Prostate gland (tissue), 2 donors: ENCODE results near the gene F5. TPM values are rescaled to one million over a fixed set of nuclear protein-coding genes. Genes with fewer than 3 reads are reported as not detected.

Experiments
- DNase-seq: peaks from one replicate; pipeline ENCODE4 v3.0.0-alpha.2; 2019; ENCODE audit warnings: low spot score
- H3K27ac ChIP-seq, 2 donors: fragments of 200-600 bp; sonication (generic); 2 replicates each; pipeline ENCODE4 v1.5.1; 2017 to 2019
- H3K27me3 ChIP-seq: fragments of 200-600 bp; sonication (generic); replicated peaks from 2 replicates; pipeline ENCODE4 v1.5.1; 2019; ENCODE audit not compliant: insufficient read depth
- H3K36me3 ChIP-seq, 2 donors: fragments of 200-600 bp; sonication (generic); 1 replicate in 1 of 2; 2 replicates in 1 of 2; pipeline versions ENCODE4 v1.5.1 to v1.8.1; 2017 to 2019
- H3K4me1 ChIP-seq: fragments of 200-600 bp; sonication (generic); replicated peaks from 2 replicates; pipeline ENCODE4 v1.5.1; 2019
- H3K4me3 ChIP-seq, 2 donors: fragments of 200-600 bp; sonication (generic); 2 replicates each; pipeline ENCODE4 v1.5.1; 2017 to 2019
- H3K9me3 ChIP-seq: fragments of 200-600 bp; sonication (generic); 2 replicates; pipeline ENCODE4 v1.5.1; 2017
- POLR2A ChIP-seq: fragments of 450-650 bp; IDR thresholded peaks from one replicate; pipeline ENCODE4 v1.6.1; 2016; ENCODE audit warnings: antibody characterized with exemption, mild to moderate bottlenecking
- POLR2AphosphoS5 ChIP-seq: sonication (generic); formaldehyde crosslinking; IDR thresholded peaks from one replicate; pipeline ENCODE4 v1.6.1; 2017; ENCODE audit warnings: antibody characterized with exemption
- WGBS: methylation state at CpG from one replicate; pipeline ENCODE4 v1.1.5; 2018; 5-methylcytosine and 5-hydroxymethylcytosine counted together
- intact Hi-C: fragments of 100-400 bp; cut with DNase I; formaldehyde crosslinking; loops from one replicate; pipeline ENCODE4 v1.14.2; 2022
- total RNA-seq, 2 donors: library from RNA; depleted of rRNA; stranded (reverse); fragments of >200 nt; gene quantifications; one replicate each; pipeline ENCODE4 v1.1.0, GENCODE V29; 2016
- TF ChIP-seq, protein P1 (sequence below), 4 experiments: fragments of 200-600 bp in 2 of 4; fragments of 450-650 bp in 2 of 4; sonication (generic) in 2 of 4; IDR thresholded peaks; 1 replicate in 3 of 4; 2 replicates in 1 of 4; pipeline ENCODE4 v1.5.1; 2016 to 2019; ENCODE audit warnings: antibody characterized with exemption in 4 of 4, mild to moderate bottlenecking in 2 of 4, moderate library complexity in 2 of 4

F5 gene
- total RNA-seq, 2 donors from 2014 or later = 1.1 to 8.4 TPM

DNA sequence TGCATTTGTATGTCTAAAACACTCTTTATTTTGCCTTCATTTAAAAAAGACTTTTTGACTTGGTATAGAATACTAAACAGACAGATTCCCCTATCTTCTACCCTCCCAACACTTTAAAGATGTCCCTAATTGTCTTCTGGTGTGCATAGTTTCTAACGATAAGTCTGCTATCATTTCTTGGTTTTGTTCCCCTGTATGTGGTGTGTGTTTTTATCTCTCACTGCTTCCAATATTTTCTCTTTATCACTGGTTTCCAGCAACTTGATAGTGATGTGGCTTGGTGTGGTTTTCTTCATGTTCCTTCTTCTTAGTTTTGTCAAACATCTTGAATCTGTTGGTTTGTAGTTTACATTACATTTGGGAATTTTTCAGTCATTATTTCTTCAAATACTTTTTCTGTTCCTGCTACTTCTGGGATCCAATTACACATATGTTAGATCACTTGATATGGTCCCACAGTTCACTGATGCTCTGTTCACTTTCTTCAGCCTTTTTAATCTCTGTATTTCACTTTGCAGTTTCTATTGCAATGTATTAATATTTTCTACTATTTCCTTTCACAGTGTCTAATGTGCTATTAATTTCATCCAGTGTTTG, 23.2 kb downstream of the F5 start:
- 100% methylated on average over 1 of the region's 1 CpG for WGBS
- no peak for DNase-seq
- Histone ChIP-seq H3K36me3 (no peaks in the 10 kb centered on the region), H3K27ac (no peak overlapping the region), H3K27me3 (no peaks in the 10 kb centered on the region), H3K4me1 (no peaks in the 10 kb centered on the region), H3K9me3 (no peaks in the 10 kb centered on the region), H3K4me3 (no peak overlapping the region)
- no peak for TF ChIP-seq POLR2AphosphoS5
- intact Hi-C loops = no loop called here

DNA sequence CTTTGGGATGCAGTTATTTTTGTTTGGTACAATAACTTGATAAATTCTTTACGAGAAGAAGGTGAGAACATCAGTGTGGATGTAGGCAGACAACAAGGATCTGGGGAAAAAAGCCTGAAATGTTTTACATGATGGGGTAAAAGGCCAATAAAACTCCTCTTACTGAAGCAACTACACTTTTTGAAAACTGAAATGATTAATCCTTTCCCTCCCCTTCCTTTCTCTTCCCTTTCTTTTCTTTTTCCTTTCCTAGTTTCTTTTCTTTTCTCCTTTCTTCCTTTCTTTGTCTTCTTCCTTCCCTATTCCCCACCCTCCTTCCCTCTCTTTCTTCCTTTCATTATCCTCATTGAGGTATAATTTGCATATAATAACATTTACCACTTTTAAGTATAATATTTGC, 24.6 kb downstream of the F5 start:
- Histone ChIP-seq H3K27ac (no peak overlapping the region), H3K36me3 (no peaks in the 10 kb centered on the region), H3K4me3 (no peak overlapping the region), H3K27me3 (no peaks in the 10 kb centered on the region), H3K4me1 (no peaks in the 10 kb centered on the region), H3K9me3 (no peaks in the 10 kb centered on the region)
- no peak for DNase-seq
- TF ChIP-seq, protein P1, sequence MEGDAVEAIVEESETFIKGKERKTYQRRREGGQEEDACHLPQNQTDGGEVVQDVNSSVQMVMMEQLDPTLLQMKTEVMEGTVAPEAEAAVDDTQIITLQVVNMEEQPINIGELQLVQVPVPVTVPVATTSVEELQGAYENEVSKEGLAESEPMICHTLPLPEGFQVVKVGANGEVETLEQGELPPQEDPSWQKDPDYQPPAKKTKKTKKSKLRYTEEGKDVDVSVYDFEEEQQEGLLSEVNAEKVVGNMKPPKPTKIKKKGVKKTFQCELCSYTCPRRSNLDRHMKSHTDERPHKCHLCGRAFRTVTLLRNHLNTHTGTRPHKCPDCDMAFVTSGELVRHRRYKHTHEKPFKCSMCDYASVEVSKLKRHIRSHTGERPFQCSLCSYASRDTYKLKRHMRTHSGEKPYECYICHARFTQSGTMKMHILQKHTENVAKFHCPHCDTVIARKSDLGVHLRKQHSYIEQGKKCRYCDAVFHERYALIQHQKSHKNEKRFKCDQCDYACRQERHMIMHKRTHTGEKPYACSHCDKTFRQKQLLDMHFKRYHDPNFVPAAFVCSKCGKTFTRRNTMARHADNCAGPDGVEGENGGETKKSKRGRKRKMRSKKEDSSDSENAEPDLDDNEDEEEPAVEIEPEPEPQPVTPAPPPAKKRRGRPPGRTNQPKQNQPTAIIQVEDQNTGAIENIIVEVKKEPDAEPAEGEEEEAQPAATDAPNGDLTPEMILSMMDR (IDR thresholded peaks at IDR 0.05) = no peak
- TF ChIP-seq POLR2A (no peak), POLR2AphosphoS5 (no peak)
- WGBS = 71% methylated on average over 1 of the region's 1 CpG
- intact Hi-C loops = no loop called here

DNA sequence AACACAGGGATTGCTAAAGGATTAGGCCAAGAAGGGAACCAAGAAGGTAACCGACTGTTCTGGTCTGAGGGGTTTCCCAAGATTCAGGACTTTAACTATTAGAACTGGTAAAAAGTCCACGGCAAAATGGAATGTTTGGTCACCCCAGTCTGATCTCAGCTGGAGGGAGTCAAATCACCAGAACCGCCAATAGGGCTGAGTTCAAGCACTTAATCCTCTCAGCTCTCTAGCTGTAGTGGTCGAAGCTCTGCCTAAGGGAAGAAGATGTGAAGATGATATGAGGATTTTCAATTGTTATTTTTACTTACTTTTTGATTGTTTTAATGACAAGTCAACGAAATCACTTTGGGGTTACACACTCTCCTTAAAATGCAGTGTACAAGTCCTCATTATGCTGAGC, 29.1 kb downstream of the F5 start:
- no peak for TF ChIP-seq POLR2A
- TF ChIP-seq POLR2AphosphoS5 = no peak
- TF ChIP-seq, protein P1 (IDR thresholded peaks at IDR 0.05) = no peak
- 84% methylated on average over 5 of the region's 5 CpGs for WGBS

DNA sequence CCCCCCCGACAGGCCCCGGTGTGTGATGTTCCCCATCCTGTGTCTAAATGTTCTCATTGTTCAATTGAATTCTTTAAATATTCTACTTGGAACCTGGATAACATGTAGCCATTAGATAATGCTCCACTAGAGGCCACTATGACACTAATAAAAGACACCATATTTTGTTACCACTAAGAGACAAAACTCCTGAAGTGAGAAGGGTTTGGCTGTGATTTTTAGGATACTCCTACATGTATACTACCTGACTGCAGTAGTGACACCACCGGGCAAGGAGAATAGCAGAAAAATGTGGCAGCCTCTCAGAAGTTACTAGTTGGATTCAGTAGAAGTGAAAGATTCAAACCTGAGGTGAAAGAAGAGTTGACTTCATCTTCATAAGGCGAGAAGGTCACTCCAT, 36.0 kb downstream of the F5 start:
- Histone ChIP-seq H3K9me3 (no peaks in the 10 kb centered on the region), H3K4me3 (no peak overlapping the region), H3K27ac (no peak overlapping the region), H3K27me3 (no peaks in the 10 kb centered on the region), H3K4me1 (no peaks in the 10 kb centered on the region), H3K36me3 (no peaks in the 10 kb centered on the region)
- intact Hi-C loops = loop anchor here (5.0 kb wide), 1 partner anchor 257 kb away; no protein-coding TSS in a partner anchor
- 27% methylated on average over 4 of the region's 4 CpGs for WGBS
- no peak for DNase-seq
- TF ChIP-seq POLR2A (no peak), POLR2AphosphoS5 (no peak)
- TF ChIP-seq, protein P1 (IDR thresholded peaks at IDR 0.05) = peak in 3 of 4 experiments; percentile 41 to 70 (median 63)

More for the DNA sequence above, 29.1 kb downstream of the F5 start:
- H3K27me3 ChIP-seq = no peaks in the 10 kb centered on the region
- no peaks in the 10 kb centered on the region for H3K4me1 ChIP-seq
- no peak for DNase-seq
- H3K36me3 ChIP-seq = no peaks in the 10 kb centered on the region
- no peak overlapping the region for H3K4me3 ChIP-seq
- intact Hi-C loops = no loop called here
- H3K27ac ChIP-seq = no peak overlapping the region
- H3K9me3 ChIP-seq = no peaks in the 10 kb centered on the region

DNA sequence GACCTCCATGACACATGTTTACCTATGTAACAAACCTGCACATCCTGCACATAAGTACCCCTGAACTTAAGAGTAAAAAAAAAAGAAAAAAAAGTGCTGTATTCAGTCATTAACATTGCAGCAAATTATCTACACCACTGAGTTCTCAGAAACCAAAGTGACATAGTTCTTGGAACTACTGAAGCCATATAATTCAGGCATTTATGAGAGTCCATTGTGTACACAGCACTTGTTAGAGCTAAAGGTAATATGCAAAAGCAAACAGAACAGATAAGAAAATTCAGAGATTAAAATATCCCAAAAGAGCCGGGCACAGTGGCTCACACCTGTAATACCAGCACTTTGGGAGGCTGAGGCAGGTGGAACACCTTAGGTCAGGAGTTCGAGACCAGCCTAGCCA, 38.0 kb downstream of the F5 start:
- H3K4me1 ChIP-seq = no peaks in the 10 kb centered on the region
- no peak for TF ChIP-seq POLR2A
- TF ChIP-seq, protein P1 (IDR thresholded peaks at IDR 0.05) = no peak
- no peak for TF ChIP-seq POLR2AphosphoS5
- no peaks in the 10 kb centered on the region for H3K9me3 ChIP-seq
- H3K4me3 ChIP-seq = no peak overlapping the region
- WGBS = 70% methylated on average over 2 of the region's 2 CpGs
- no peak overlapping the region for H3K27ac ChIP-seq
- H3K36me3 ChIP-seq = no peaks in the 10 kb centered on the region
- DNase-seq = no peak
- intact Hi-C loops = loop anchor here (5.0 to 10.0 kb wide), 3 partner anchors 183 to 1206 kb away; partner anchors contain the start of genes BLZF1 and NME7
- H3K27me3 ChIP-seq = no peaks in the 10 kb centered on the region
